GM12873 (cell line): Measurements from ENCODE around the gene UBAP1.

ENCODE experiments used
- TF ChIP-seq, protein P1 (sequence below): IDR thresholded peaks from 2 replicates; pipeline ENCODE4 v1.5.1; 2012; ENCODE audit warnings: low read depth, mild to moderate bottlenecking, moderate library complexity, low read length, control low read depth; ENCODE audit not compliant: insufficient read depth; ENCODE audit errors: missing control alignments

The UBAP1 gene

DNA sequence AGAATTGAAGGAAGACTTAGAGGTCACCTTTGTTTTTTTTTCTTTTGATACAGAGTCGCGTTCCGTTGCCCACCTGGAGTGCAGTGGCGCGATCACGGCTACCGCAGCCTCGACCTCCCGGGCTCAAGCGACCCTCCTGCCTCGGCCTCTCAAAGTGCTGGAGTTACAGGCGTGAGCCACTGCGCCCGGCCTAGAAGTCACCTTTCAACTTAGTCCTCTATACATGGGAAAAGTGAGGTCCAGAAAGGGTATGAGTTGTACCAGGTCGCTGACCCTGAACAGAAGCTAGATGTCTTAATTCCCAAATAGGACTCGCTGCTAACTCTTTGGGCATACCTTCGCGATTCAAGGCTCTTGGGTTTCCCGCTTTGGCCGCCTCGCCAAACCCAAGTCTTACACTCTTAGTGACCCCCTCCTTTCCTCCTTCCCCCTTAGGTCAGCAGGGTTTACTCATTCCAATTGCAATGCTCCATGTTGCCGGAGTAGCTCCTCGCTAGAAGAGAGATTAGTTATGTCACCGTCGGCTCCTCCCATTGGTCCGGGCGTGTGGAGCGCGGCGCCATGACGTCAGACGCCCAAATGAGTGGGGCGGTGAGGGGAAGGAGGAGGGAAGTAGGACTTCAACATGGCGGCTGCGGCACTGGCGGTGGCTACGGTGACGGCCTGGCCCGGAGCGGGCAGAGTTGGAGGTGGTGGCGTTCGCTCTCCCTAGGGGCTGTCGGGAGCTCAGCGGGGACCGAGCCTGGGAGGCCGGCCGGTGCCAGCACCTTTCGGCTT lies at the start of gene UBAP1:
UBAP1 (plus strand) TSS at position 608 of the 777 bp plus-strand sequence. CDS start 41,872 bp downstream, outside the sequence.
- TF ChIP-seq, protein P1, sequence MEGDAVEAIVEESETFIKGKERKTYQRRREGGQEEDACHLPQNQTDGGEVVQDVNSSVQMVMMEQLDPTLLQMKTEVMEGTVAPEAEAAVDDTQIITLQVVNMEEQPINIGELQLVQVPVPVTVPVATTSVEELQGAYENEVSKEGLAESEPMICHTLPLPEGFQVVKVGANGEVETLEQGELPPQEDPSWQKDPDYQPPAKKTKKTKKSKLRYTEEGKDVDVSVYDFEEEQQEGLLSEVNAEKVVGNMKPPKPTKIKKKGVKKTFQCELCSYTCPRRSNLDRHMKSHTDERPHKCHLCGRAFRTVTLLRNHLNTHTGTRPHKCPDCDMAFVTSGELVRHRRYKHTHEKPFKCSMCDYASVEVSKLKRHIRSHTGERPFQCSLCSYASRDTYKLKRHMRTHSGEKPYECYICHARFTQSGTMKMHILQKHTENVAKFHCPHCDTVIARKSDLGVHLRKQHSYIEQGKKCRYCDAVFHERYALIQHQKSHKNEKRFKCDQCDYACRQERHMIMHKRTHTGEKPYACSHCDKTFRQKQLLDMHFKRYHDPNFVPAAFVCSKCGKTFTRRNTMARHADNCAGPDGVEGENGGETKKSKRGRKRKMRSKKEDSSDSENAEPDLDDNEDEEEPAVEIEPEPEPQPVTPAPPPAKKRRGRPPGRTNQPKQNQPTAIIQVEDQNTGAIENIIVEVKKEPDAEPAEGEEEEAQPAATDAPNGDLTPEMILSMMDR = peak; percentile 3

DNA sequence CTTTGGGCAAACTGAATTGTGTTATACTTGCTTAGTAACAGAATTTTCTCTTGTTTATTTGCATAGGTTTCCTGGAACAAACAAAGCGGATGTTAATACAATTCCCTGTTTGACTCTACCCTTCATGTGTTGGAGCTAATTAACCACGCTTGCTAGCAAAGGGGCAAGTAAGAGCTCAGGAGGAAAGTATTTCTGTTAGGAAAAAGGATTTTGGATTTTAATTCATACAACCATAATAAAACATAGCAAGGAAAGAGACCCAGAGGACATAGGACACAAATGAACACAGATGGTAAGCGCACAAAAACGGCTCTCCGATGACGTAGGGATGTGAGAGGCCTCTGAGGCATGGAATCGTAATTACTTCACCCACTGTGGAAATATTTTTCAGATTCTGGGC lies 47.3 kb upstream of the UBAP1 start:
- TF ChIP-seq, protein P1 = no peak

DNA sequence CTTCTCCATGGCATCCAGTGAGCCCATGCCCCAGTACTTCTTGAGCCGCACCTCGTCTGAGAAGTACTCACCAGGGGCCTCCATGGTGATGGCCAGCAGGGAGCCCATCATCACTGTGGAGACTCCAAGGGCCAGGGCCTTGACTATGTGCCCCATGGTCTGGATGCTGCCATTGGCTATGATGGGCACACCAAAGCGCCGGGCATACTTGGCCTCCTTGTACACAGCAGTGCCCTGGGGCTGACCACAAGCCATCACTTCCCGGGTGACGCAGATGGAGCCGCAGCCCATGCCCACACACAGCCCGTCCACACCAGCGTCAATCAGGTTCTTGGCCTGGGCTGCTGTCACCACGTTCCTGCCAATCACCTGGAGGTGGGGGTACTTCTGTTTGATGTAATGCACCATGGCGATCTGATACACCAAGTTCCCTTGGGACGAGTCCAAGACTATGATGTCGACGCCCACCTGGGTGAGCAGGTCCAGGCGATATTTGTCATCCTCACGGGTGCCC lies 45.4 kb upstream of the UBAP1 start:
- TF ChIP-seq, protein P1 = no peak

DNA sequence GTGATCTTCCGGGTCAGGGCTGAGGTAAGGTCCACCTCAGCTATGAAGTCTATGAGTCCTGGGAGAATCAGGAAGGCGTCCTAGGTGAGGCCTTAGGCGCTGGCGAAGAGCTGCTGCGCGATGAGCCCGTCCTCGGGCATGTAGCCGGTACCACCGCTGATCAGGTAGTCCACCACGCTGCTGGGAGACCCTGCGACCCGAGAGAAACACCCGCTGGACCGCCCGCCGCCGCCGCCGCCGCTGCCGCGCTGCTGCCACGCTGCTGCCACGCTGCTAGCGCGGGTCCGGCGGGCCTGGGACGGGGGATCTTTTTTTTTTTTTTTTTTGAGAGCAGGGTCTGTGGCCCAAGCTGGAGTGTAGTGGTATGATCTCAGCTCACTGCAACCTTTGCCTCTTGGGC lies 44.3 kb upstream of the UBAP1 start:
- TF ChIP-seq, protein P1 = no peak

DNA sequence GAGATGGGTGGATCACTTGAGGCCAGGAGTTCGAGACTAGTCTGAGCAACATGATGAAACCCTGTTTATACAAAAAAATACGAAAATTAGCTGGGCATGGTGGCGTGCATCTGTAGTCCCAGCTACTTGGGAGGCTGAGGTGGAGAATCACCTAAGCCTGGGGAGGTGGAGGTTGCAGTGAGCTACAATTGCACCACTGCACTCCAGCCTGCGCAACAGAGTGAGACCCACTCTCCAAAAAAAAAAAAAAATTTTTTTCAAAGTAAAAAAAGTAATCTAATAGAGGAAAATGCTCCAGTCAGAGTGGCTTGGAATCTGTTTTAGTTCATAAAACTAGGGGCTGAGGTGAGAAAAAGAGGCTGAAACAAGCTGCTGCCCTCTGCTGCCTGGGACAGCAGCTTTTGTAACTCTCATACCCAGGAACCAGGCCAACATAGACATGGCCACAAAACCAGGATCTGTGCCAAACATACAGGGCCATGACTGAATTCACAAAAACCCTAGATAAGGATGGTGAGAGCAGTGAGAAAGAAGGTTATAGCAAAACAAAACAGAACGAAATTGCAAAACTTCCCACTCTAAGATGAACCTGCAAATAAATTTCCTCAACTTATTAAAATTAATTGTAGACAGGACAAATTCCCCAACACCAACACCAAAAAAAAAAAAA lies 39.2 kb upstream of the UBAP1 start:
- TF ChIP-seq, protein P1 = peak; percentile 20

DNA sequence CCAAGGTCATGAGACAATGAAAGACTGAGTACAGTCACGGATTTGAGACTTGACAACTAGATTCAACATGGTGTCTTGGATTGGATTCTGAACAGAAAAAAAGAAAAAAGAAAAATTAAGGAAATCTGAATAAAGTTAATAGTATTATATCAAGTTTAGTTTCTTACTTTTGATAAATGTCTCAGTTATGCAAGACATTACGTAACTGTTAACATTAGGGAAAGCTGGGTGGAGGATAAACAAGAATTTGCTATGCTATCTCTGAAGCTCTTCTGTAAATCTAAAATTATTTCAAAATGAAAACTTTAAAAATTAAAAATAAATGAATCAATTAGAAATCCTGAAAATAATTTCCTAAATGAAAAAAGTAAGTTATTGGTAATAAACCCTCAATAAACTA lies 38.0 kb upstream of the UBAP1 start:
- TF ChIP-seq, protein P1 = no peak

DNA sequence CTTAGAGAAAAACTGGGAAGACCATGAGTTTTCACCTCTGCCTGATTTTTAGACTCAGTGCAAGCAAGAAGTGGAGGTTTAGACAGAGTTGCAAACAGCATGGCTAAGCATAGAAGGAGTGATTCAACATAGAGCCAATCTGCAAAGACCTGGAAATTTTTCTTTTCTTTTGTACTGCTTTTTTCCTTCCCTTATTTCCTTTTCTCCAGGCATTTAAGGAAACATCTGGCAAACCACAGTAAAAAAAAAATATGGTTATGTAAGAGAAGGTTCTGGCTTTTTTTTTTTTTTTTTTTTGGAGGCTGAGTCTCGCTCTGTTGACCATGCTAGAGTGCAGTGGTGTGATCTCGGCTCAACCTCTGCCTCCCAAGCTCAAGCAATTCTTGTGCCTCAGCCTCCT lies 35.7 kb upstream of the UBAP1 start:
- TF ChIP-seq, protein P1 = no peak
